Ovary (tissue), 3 donors: Measurements from ENCODE around the gene AKR1E2.

Experiments
- CTCF ChIP-seq, 3 donors: fragments of 450-650 bp in 2 of 3; fragments of 200-600 bp in 1 of 3; IDR thresholded peaks; one replicate each; pipeline versions ENCODE4 v1.5.1 to v1.8.0; 2016 to 2022; ENCODE audit warnings: antibody characterized with exemption in 3 of 3, mild to moderate bottlenecking in 1 of 3
- EP300 ChIP-seq: sonication (generic); formaldehyde crosslinking; IDR thresholded peaks from one replicate; pipeline ENCODE4 v1.6.1; 2017; ENCODE audit warnings: antibody characterized with exemption
- POLR2A ChIP-seq: fragments of 450-650 bp; IDR thresholded peaks from one replicate; pipeline ENCODE4 v1.6.1; 2017; ENCODE audit warnings: antibody characterized with exemption, mild to moderate bottlenecking, moderate library complexity
- donor health status: DM: no; HTN: no; CAD: no.

- TF ChIP-seq CTCF (IDR thresholded peaks at IDR 0.05) (no peak), EP300 (no peak), POLR2A (no peak)
Observed at GRCh38 chr10:4885162-4885561, 59.2 kb downstream of the AKR1E2 start.
